Esophagus muscularis mucosa (tissue), 3 donors: Measurements from ENCODE around the gene EPC1.
"Not testable (repeated sequence)": the region's sequence is repeated elsewhere in the genome, so short reads cannot be mapped to it uniquely, and the experiment has no call there.

ENCODE experiments used
- CTCF ChIP-seq, 3 experiments: fragments of 200-600 bp in 2 of 3; fragments of 450-650 bp in 1 of 3; sonication (generic) in 2 of 3; IDR thresholded peaks; one replicate each; pipeline ENCODE4 v1.5.1; 2017 to 2019; ENCODE audit warnings: antibody characterized with exemption in 3 of 3, mild to moderate bottlenecking in 2 of 3, moderate library complexity in 1 of 3
- POLR2A ChIP-seq: fragments of 450-650 bp; IDR thresholded peaks from one replicate; pipeline ENCODE4 v1.6.1; 2017; ENCODE audit warnings: antibody characterized with exemption, moderate library complexity, mild to moderate bottlenecking, low read depth

GRCh38 chr10:32354690-32355089 lies 7.7 kb upstream of the EPC1 start:
- not testable (repeated sequence) for TF ChIP-seq CTCF (IDR thresholded peaks at IDR 0.05); POLR2A
